Prostate gland (tissue), 2 donors: ENCODE measurements around the gene GASK1A. TPM values are rescaled to one million over a fixed set of nuclear protein-coding genes. Genes with fewer than 3 reads are reported as not detected.

ENCODE experiments used
- DNase-seq: peaks from one replicate; pipeline ENCODE4 v3.0.0-alpha.2; 2019; ENCODE audit warnings: low spot score
- H3K27ac ChIP-seq, 2 donors: fragments of 200-600 bp; sonication (generic); 2 replicates each; pipeline ENCODE4 v1.5.1; 2017 to 2019
- H3K27me3 ChIP-seq: fragments of 200-600 bp; sonication (generic); replicated peaks from 2 replicates; pipeline ENCODE4 v1.5.1; 2019; ENCODE audit not compliant: insufficient read depth
- H3K36me3 ChIP-seq, 2 donors: fragments of 200-600 bp; sonication (generic); 1 replicate in 1 of 2; 2 replicates in 1 of 2; pipeline versions ENCODE4 v1.5.1 to v1.8.1; 2017 to 2019
- H3K4me1 ChIP-seq: fragments of 200-600 bp; sonication (generic); replicated peaks from 2 replicates; pipeline ENCODE4 v1.5.1; 2019
- H3K4me3 ChIP-seq, 2 donors: fragments of 200-600 bp; sonication (generic); 2 replicates each; pipeline ENCODE4 v1.5.1; 2017 to 2019
- H3K9me3 ChIP-seq: fragments of 200-600 bp; sonication (generic); 2 replicates; pipeline ENCODE4 v1.5.1; 2017
- POLR2A ChIP-seq: fragments of 450-650 bp; IDR thresholded peaks from one replicate; pipeline ENCODE4 v1.6.1; 2016; ENCODE audit warnings: antibody characterized with exemption, mild to moderate bottlenecking
- POLR2AphosphoS5 ChIP-seq: sonication (generic); formaldehyde crosslinking; IDR thresholded peaks from one replicate; pipeline ENCODE4 v1.6.1; 2017; ENCODE audit warnings: antibody characterized with exemption
- WGBS: methylation state at CpG from one replicate; pipeline ENCODE4 v1.1.5; 2018; 5-methylcytosine and 5-hydroxymethylcytosine counted together
- intact Hi-C: fragments of 100-400 bp; cut with DNase I; formaldehyde crosslinking; loops from one replicate; pipeline ENCODE4 v1.14.2; 2022
- total RNA-seq, 2 donors: library from RNA; depleted of rRNA; stranded (reverse); fragments of >200 nt; gene quantifications; one replicate each; pipeline ENCODE4 v1.1.0, GENCODE V29; 2016
- TF ChIP-seq, protein P1 (sequence below), 4 experiments: fragments of 200-600 bp in 2 of 4; fragments of 450-650 bp in 2 of 4; sonication (generic) in 2 of 4; IDR thresholded peaks; 1 replicate in 3 of 4; 2 replicates in 1 of 4; pipeline ENCODE4 v1.5.1; 2016 to 2019; ENCODE audit warnings: antibody characterized with exemption in 4 of 4, mild to moderate bottlenecking in 2 of 4, moderate library complexity in 2 of 4

The GASK1A gene
- total RNA-seq, 2 donors from 2014 or later: 4.7 to 17.5 TPM

DNA sequence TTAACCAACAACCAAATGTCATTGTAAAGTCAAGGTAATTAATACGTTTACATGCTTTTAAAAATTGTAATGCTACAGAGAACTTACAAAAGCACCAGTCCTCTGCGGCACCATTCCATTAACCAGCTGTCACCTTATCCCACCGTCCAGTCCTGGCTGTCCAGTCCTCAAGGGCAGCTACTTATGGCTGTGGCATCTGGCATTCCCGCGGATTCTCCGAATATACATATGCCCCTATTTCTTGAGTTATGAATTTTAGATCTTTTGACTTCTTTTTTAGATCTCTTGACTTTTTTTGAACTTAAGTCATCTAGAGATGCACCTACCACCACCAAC, 127.2 kb downstream of the GASK1A start:
- peak overlapping the region; percentile 62 to 74 for H3K4me3 ChIP-seq
- intact Hi-C loops: loop anchor here (2.0 to 10.0 kb wide), 2 partner anchors 47 to 179 kb away; partner anchors contain the start of gene SNRK
- 12% methylated on average over 6 of the region's 6 CpGs for WGBS
- no peaks in the 10 kb centered on the region for H3K27me3 ChIP-seq
- H3K36me3 ChIP-seq: no peaks in the 10 kb centered on the region
- no peak overlapping the region for H3K27ac ChIP-seq
- H3K9me3 ChIP-seq: no peaks in the 10 kb centered on the region
- DNase-seq: no peak
- TF ChIP-seq, protein P1, sequence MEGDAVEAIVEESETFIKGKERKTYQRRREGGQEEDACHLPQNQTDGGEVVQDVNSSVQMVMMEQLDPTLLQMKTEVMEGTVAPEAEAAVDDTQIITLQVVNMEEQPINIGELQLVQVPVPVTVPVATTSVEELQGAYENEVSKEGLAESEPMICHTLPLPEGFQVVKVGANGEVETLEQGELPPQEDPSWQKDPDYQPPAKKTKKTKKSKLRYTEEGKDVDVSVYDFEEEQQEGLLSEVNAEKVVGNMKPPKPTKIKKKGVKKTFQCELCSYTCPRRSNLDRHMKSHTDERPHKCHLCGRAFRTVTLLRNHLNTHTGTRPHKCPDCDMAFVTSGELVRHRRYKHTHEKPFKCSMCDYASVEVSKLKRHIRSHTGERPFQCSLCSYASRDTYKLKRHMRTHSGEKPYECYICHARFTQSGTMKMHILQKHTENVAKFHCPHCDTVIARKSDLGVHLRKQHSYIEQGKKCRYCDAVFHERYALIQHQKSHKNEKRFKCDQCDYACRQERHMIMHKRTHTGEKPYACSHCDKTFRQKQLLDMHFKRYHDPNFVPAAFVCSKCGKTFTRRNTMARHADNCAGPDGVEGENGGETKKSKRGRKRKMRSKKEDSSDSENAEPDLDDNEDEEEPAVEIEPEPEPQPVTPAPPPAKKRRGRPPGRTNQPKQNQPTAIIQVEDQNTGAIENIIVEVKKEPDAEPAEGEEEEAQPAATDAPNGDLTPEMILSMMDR (IDR thresholded peaks at IDR 0.05): no peak
- TF ChIP-seq POLR2A: no peak
- TF ChIP-seq POLR2AphosphoS5: no peak
- H3K4me1 ChIP-seq: no peaks in the 10 kb centered on the region

Other genes with a start within 250 kb of the GASK1A start
- gene CCDC13, start 206.1 kb upstream of the GASK1A start, total RNA-seq: 1 to 10 TPM; 2.4 to 6.5 TPM
- 100 to 1,000 TPM in 1 of 2 donors, 10 to 100 TPM in 1; 91.0 to 135 TPM for gene HIGD1A, start 174.8 kb upstream of the GASK1A start, total RNA-seq
- gene ACKR2, start 169.9 kb upstream of the GASK1A start, total RNA-seq: 1 to 10 TPM in 1 of 2 donors, under 1 TPM in 1; 0.55 to 1.9 TPM
- not detected for gene CYP8B1, start 103.4 kb upstream of the GASK1A start, total RNA-seq
- 10 to 100 TPM in 1 of 2 donors, 1 to 10 TPM in 1; 8.6 to 15.5 TPM for gene ZNF662, start 73.2 kb upstream of the GASK1A start, total RNA-seq
- 10 to 100 TPM; 20.7 to 46.5 TPM for gene POMGNT2, start 126.8 kb downstream of the GASK1A start, total RNA-seq